Transverse colon (tissue), 3 donors: Measurements from ENCODE around the gene PSMD14.

Source experiments
- POLR2A ChIP-seq: fragments of 450-650 bp; IDR thresholded peaks from one replicate; pipeline ENCODE4 v1.6.1; 2016; ENCODE audit warnings: antibody characterized with exemption, mild to moderate bottlenecking, moderate library complexity
- POLR2AphosphoS5 ChIP-seq, 3 donors: sonication (generic); formaldehyde crosslinking; IDR thresholded peaks; one replicate each; pipeline ENCODE4 v1.6.1; 2016; ENCODE audit warnings: antibody characterized with exemption in 3 of 3

GRCh38 chr2:161373942-161374341 lies 65.7 kb downstream of the PSMD14 start:
- TF ChIP-seq POLR2A: no peak
- no peak for TF ChIP-seq POLR2AphosphoS5 (IDR thresholded peaks at IDR 0.05)
